Neural cell (in vitro differentiated cells): ENCODE results near the gene UCK2. TPM values are rescaled to one million over a fixed set of nuclear protein-coding genes. Genes with fewer than 3 reads are reported as not detected.

Source experiments
- H2AFZ ChIP-seq: fragments of 200-600, 300-800 bp; sonication (generic), shearing (Covaris generic); 2 replicates; pipeline ENCODE4 v1.6.0; 2014; ENCODE audit warnings: low read depth, mild to moderate bottlenecking, antibody characterized with exemption, low read length, moderate library complexity
- H3F3A ChIP-seq: fragments of 200-600 bp; shearing (Covaris generic); 2 replicates; pipeline ENCODE4 v1.6.1; 2016; ENCODE audit warnings: mild to moderate bottlenecking, moderate library complexity, mixed read lengths, antibody characterized with exemption, low read length; ENCODE audit not compliant: insufficient read depth, poor library complexity, severe bottlenecking
- H3K27ac ChIP-seq: fragments of 200-600, 300-800 bp; sonication (generic), shearing (Covaris generic); 2 replicates; pipeline ENCODE4 v1.5.1; 2014; ENCODE audit warnings: mild to moderate bottlenecking, low read length, moderate library complexity
- H3K27me3 ChIP-seq: fragments of 300-800, 200-600 bp; sonication (generic), shearing (Covaris generic); 2 replicates; pipeline ENCODE4 v1.6.0; 2014; ENCODE audit warnings: mild to moderate bottlenecking, low read depth, low read length, moderate library complexity; ENCODE audit not compliant: insufficient read depth
- H3K36me3 ChIP-seq: fragments of 300-800, 200-600 bp; sonication (generic), shearing (Covaris generic); 2 replicates; pipeline ENCODE4 v1.5.1; 2014; ENCODE audit warnings: mild to moderate bottlenecking, antibody characterized with exemption, low read length, moderate library complexity; ENCODE audit not compliant: insufficient read depth
- H3K4me2 ChIP-seq: fragments of 300-800, 200-600 bp; sonication (generic), shearing (Covaris generic); 2 replicates; pipeline ENCODE4 v1.6.0; 2014; ENCODE audit warnings: mild to moderate bottlenecking, low read length
- H3K4me3 ChIP-seq: fragments of 300-800, 200-600 bp; sonication (generic), shearing (Covaris generic); 2 replicates; pipeline ENCODE4 v1.5.1; 2014; ENCODE audit warnings: mild to moderate bottlenecking, low read length, moderate library complexity
- H3K79me2 ChIP-seq: fragments of 200-600 bp; shearing (Covaris generic); replicated peaks from 2 replicates; pipeline ENCODE4 v1.6.0; 2014; ENCODE audit warnings: mild to moderate bottlenecking, low read length, moderate library complexity; ENCODE audit not compliant: insufficient read depth
- H3K9ac ChIP-seq: fragments of 300-800, 200-600 bp; sonication (generic), shearing (Covaris generic); 2 replicates; pipeline ENCODE4 v1.6.1; 2016; ENCODE audit warnings: mild to moderate bottlenecking, low read length, mixed read lengths
- H3K9me2 ChIP-seq: fragments of 200-600 bp; shearing (Covaris generic); 2 replicates; pipeline ENCODE4 v1.6.1; 2016; ENCODE audit warnings: mild to moderate bottlenecking, low read length, mixed read lengths; ENCODE audit not compliant: insufficient read depth
- H3K9me3 ChIP-seq: fragments of 200-600, 300-800 bp; sonication (generic), shearing (Covaris generic); 2 replicates; pipeline ENCODE4 v1.6.1; 2016; ENCODE audit warnings: mild to moderate bottlenecking, mixed run types, low read length, moderate library complexity, mixed read lengths
- H4K20me1 ChIP-seq: fragments of 200-600 bp; shearing (Covaris generic); 2 replicates; pipeline ENCODE4 v1.6.1; 2016; ENCODE audit warnings: mild to moderate bottlenecking, mixed run types; ENCODE audit not compliant: insufficient read depth
- CTCF ChIP-seq: fragments of 450-650 bp; IDR thresholded peaks from 2 replicates; pipeline ENCODE4 v1.5.1; 2014; ENCODE audit warnings: antibody characterized with exemption, mild to moderate bottlenecking, moderate library complexity; ENCODE audit not compliant: poor library complexity, severe bottlenecking
- EP300 ChIP-seq: fragments of 450-650 bp; conservative IDR thresholded peaks from 2 replicates; pipeline ENCODE4 v1.6.1; 2014; ENCODE audit warnings: antibody characterized with exemption, mild to moderate bottlenecking, moderate library complexity; ENCODE audit not compliant: poor library complexity, severe bottlenecking
- EZH2 ChIP-seq: fragments of 200-600, 300-800 bp; shearing (Covaris generic), sonication (generic); IDR thresholded peaks from 2 replicates; pipeline ENCODE4 v1.6.1; 2014; ENCODE audit warnings: antibody characterized with exemption, low read length, borderline replicate concordance, mild to moderate bottlenecking; ENCODE audit not compliant: insufficient read depth, poor library complexity, severe bottlenecking
- MXI1 ChIP-seq: fragments of 450-650 bp; conservative IDR thresholded peaks from 2 replicates; pipeline ENCODE4 v1.6.1; 2014; ENCODE audit warnings: antibody characterized with exemption, mild to moderate bottlenecking; ENCODE audit not compliant: poor library complexity, severe bottlenecking
- POLR2AphosphoS5 ChIP-seq: IDR thresholded peaks from 2 replicates; pipeline ENCODE4 v1.6.1; 2012
- RAD21 ChIP-seq: fragments of 450-650 bp; conservative IDR thresholded peaks from 2 replicates; pipeline ENCODE4 v1.6.1; 2014; ENCODE audit warnings: antibody characterized with exemption, mild to moderate bottlenecking, moderate library complexity
- SMC3 ChIP-seq: fragments of 450-650 bp; conservative IDR thresholded peaks from 2 replicates; pipeline ENCODE4 v1.6.1; 2014; ENCODE audit warnings: antibody characterized with exemption, mild to moderate bottlenecking, moderate library complexity; ENCODE audit not compliant: poor library complexity
- TAF1 ChIP-seq: IDR thresholded peaks from 2 replicates; pipeline ENCODE4 v1.6.1; 2012; ENCODE audit warnings: low read depth
- polyA plus RNA-seq: library from polyadenylated mRNA; depleted of rRNA; stranded (reverse); fragments of >200 nt; gene quantifications from 2 replicates; pipeline ENCODE4 v1.2.3, GENCODE V29; 2014
- TF ChIP-seq, protein P1 (sequence below): IDR thresholded peaks from 2 replicates; pipeline ENCODE4 v1.6.1; 2012; ENCODE audit warnings: borderline replicate concordance

The UCK2 gene
- polyA plus RNA-seq, 1 donor from 2014 or later = 36.0 TPM

GRCh38 chr1:165855010-165855838, 27.8 kb downstream of the UCK2 start:
- TF ChIP-seq, protein P1, sequence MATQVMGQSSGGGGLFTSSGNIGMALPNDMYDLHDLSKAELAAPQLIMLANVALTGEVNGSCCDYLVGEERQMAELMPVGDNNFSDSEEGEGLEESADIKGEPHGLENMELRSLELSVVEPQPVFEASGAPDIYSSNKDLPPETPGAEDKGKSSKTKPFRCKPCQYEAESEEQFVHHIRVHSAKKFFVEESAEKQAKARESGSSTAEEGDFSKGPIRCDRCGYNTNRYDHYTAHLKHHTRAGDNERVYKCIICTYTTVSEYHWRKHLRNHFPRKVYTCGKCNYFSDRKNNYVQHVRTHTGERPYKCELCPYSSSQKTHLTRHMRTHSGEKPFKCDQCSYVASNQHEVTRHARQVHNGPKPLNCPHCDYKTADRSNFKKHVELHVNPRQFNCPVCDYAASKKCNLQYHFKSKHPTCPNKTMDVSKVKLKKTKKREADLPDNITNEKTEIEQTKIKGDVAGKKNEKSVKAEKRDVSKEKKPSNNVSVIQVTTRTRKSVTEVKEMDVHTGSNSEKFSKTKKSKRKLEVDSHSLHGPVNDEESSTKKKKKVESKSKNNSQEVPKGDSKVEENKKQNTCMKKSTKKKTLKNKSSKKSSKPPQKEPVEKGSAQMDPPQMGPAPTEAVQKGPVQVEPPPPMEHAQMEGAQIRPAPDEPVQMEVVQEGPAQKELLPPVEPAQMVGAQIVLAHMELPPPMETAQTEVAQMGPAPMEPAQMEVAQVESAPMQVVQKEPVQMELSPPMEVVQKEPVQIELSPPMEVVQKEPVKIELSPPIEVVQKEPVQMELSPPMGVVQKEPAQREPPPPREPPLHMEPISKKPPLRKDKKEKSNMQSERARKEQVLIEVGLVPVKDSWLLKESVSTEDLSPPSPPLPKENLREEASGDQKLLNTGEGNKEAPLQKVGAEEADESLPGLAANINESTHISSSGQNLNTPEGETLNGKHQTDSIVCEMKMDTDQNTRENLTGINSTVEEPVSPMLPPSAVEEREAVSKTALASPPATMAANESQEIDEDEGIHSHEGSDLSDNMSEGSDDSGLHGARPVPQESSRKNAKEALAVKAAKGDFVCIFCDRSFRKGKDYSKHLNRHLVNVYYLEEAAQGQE = no peak
- no peak for TF ChIP-seq CTCF
- no peak for TF ChIP-seq POLR2AphosphoS5
- TF ChIP-seq EZH2 = no peak
- Histone ChIP-seq H3K27ac (no peak overlapping the region), H3K9me3 (no peaks in the 10 kb centered on the region), H3K9me2 (no peaks in the 10 kb centered on the region), H3K36me3 (no peaks in the 10 kb centered on the region), H3K9ac (no peak overlapping the region), H2AFZ (no peak overlapping the region), H4K20me1 (no peaks in the 10 kb centered on the region), H3F3A (no peaks in the 10 kb centered on the region), H3K4me2 (no peak overlapping the region), H3K27me3 (no peaks in the 10 kb centered on the region), H3K4me3 (no peak overlapping the region), H3K79me2 (peaks cover 37% of the 10 kb centered on the region)

GRCh38 chr1:165856021-165856420, 28.6 kb downstream of the UCK2 start:
- no peak overlapping the region for H2AFZ ChIP-seq
- peaks cover 35% of the 10 kb centered on the region for H3K79me2 ChIP-seq
- H3K4me3 ChIP-seq = no peak overlapping the region
- H3K27ac ChIP-seq = no peak overlapping the region
- no peaks in the 10 kb centered on the region for H3K9me2 ChIP-seq
- no peak overlapping the region for H3K4me2 ChIP-seq
- no peaks in the 10 kb centered on the region for H3K27me3 ChIP-seq
- H3K36me3 ChIP-seq = no peaks in the 10 kb centered on the region
- TF ChIP-seq RAD21 (no peak), MXI1 (no peak), EZH2 (no peak), POLR2AphosphoS5 (no peak), TAF1 (no peak), CTCF (no peak), EP300 (no peak), SMC3 (no peak)
- TF ChIP-seq, protein P1 = no peak
- no peaks in the 10 kb centered on the region for H3K9me3 ChIP-seq
- no peaks in the 10 kb centered on the region for H3F3A ChIP-seq
- no peak overlapping the region for H3K9ac ChIP-seq
- no peaks in the 10 kb centered on the region for H4K20me1 ChIP-seq
